Left colon (tissue), 2 donors: ENCODE results near the gene EFCC1. TPM values are rescaled to one million over a fixed set of nuclear protein-coding genes. Genes with fewer than 3 reads are reported as not detected.
"Not testable (repeated sequence)": the region's sequence is repeated elsewhere in the genome, so short reads cannot be mapped to it uniquely, and the experiment has no call there.

Source experiments
- ATAC-seq: fragments of 200-7000 bp; cut with Tn5 transposase; one replicate; pipeline ENCODE4 v1.9.1; 2020; ENCODE audit warnings: mild to moderate bottlenecking, moderate library complexity
- DNase-seq, 2 donors: peaks; one replicate each; pipeline ENCODE4 v3.0.0-alpha.2; 2020
- intact Hi-C, 2 donors: fragments of 100-400 bp; cut with DNase I in 1 of 2; cut with micrococcal nuclease in 1 of 2; formaldehyde crosslinking; loops; one replicate each; pipeline versions ENCODE4 v1.11.2 to v1.14.0; 2022; cut with DNase I, micrococcal nuclease
- total RNA-seq, 2 donors: library from RNA; stranded (reverse); fragmentation: NEBNext Ultra II Directional; extraction: Animal tissue kit (Norgen Biotek cat#: 25700); gene quantifications; one replicate each; pipeline ENCODE4 v1.2.1, GENCODE V29; 2021
- donor health status: DM: no; HTN: no; CAD: no.
- donor health status: DM: yes; HTN: yes; CAD: no.

The EFCC1 gene
- total RNA-seq, 2 donors from 2014 or later: 1.7 to 3.7 TPM

DNA sequence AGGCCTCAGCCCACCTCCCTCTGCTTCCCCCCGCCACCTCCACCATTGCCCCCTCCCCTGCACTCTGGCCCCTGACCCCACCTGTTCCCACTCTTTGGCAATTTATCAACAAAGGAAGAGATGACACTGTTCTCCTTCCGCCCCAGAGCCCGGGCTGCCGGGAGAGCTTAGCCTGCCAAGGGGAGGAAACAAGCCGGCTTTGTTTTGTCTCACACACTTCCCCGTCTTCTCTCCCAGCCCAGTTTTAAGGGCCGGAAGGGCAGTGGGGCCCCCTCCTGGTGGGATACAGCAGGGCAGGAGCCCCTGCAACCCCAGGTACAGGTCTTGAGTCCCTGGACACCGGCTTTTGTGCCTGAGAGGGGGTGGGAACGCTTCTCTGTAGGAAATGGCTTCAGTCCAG is 86.8 kb downstream of the EFCC1 start:
- peak in 1 of 2 donors; percentile 35 for DNase-seq
- intact Hi-C loops: not testable (repeated sequence)
- peak; percentile 91 for ATAC-seq

- DNase-seq, intact Hi-C loops: not testable (repeated sequence)
- peak; percentile 11 for ATAC-seq
These were observed 87.2 kb downstream of the EFCC1 start for GRCh38 chr3:129088312-129088711.

Other genes with a start within 250 kb of the EFCC1 start
- gene ACAD9, start 121.7 kb upstream of the EFCC1 start, total RNA-seq: 10 to 100 TPM; 33.0 to 44.8 TPM
- 1 to 10 TPM; 2.1 to 2.9 TPM for gene CFAP92, start 7.2 kb upstream of the EFCC1 start, total RNA-seq
- under 1 TPM; 0.39 to 0.55 TPM for gene GP9, start 59.5 kb downstream of the EFCC1 start, total RNA-seq
- 10 to 100 TPM; 28.7 to 30.4 TPM for gene RAB43, start 120.5 kb downstream of the EFCC1 start, total RNA-seq
- 10 to 100 TPM; 27.0 to 32.0 TPM for gene ISY1, start 159.8 kb downstream of the EFCC1 start, total RNA-seq
- 100 to 1,000 TPM; 205 to 247 TPM for gene CNBP, start 182.6 kb downstream of the EFCC1 start, total RNA-seq
- gene COPG1, start 248.3 kb downstream of the EFCC1 start, total RNA-seq: 100 to 1,000 TPM; 240 to 307 TPM